ENCODE results near the gene IL19.

GRCh38 chr1:206722751-206723461 is 47.7 kb upstream of the IL19 start:
- TF ChIP-seq SPI1 (IDR thresholded peaks at IDR 0.05; ENCODE audit: borderline replicate concordance, low read depth) (no peak), REST (IDR thresholded peaks at IDR 0.05; ENCODE audit: insufficient replicate concordance, low read depth) (no peak)
